T-helper 2 cell (primary cell): Measurements from ENCODE around the gene RREB1.

Experiments used
- DNase-seq, 5 experiments: peaks; one replicate each; pipeline versions ENCODE4 v3.0.0 to v3.0.0-alpha.2; 2012 to 2022

RREB1 gene

GRCh38 chr6:7229376-7230326 is 121.9 kb downstream of the RREB1 start:
- no peak for DNase-seq

GRCh38 chr6:7230327-7230691 is 122.5 kb downstream of the RREB1 start:
- DNase-seq, result no peak

DNA sequence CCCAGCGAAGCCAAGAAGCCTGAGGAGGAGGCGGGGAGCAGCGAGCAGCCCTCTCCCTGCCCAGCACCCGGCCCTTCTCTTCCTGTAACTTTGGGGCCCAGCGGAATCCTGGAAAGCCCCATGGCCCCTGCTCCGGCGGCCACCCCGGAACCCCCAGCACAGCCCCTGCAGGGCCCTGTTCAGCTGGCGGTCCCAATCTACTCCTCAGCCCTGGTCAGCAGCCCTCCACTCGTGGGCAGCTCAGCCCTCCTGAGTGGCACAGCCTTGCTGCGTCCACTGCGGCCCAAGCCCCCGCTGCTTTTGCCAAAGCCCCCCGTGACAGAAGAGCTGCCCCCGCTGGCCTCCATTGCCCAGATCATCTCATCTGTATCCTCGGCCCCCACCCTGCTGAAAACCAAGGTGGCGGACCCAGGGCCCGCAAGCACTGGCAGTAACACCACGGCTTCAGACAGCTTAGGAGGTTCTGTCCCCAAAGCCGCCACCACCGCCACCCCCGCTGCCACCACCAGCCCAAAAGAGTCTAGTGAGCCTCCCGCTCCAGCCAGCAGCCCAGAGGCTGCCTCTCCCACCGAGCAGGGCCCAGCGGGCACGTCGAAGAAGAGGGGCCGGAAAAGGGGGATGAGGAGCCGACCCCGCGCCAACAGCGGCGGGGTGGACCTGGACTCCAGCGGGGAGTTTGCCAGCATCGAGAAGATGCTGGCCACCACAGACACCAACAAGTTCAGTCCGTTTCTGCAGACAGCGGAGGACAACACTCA is 123.4 kb downstream of the RREB1 start:
- DNase-seq, result no peak

- no peak for DNase-seq
These were observed 124.6 kb downstream of the RREB1 start for GRCh38 chr6:7232351-7232750.

DNA sequence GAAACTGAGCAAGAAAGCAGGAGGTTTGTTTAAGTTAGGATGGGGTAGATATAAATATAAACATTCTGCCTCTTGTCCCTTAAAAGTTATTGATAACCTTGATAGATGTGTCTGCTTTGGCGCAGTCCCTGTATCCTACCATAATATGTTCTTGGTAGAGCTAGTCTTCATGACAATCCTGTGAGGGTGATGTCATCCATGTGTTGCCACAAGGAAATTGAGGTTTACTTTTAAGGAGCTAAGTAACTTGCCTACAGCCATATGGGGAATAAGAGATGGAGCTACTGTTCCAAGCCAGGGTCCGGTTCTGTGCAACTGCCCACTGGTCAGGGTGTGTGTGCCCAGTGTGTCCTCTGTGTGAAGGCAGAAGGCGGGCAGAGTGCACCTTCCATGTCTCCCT is 126.8 kb downstream of the RREB1 start:
- DNase-seq, result no peak

DNA sequence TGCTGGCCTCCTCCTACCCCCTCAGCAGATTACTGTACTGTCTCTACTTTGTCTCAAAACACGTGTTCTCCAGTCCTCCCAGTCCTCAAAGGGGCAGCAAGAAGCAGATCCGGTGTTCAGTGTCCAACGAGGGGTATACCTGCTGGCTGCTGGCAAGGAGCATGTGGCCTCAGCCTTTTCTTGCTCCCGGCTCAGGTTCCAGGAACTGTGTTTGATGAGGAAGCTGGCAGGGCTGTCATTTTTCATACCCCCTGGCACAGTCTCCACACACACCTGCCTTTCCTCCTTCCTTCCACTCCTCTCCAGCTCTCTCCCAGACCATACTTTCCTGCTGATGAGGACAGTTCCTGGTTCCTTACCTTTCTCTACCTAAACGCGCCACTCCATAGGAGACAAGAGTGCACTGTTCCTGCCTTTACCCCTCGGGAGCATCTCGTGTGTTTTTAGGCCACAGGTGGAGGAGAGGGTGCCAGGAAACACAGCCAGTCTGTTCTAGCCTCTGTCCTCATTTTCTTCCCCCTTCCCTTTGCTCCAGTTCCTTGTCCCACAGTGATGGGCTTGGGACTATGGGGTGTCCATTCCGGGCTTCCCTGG is 128.0 kb downstream of the RREB1 start:
- DNase-seq, result no peak

DNA sequence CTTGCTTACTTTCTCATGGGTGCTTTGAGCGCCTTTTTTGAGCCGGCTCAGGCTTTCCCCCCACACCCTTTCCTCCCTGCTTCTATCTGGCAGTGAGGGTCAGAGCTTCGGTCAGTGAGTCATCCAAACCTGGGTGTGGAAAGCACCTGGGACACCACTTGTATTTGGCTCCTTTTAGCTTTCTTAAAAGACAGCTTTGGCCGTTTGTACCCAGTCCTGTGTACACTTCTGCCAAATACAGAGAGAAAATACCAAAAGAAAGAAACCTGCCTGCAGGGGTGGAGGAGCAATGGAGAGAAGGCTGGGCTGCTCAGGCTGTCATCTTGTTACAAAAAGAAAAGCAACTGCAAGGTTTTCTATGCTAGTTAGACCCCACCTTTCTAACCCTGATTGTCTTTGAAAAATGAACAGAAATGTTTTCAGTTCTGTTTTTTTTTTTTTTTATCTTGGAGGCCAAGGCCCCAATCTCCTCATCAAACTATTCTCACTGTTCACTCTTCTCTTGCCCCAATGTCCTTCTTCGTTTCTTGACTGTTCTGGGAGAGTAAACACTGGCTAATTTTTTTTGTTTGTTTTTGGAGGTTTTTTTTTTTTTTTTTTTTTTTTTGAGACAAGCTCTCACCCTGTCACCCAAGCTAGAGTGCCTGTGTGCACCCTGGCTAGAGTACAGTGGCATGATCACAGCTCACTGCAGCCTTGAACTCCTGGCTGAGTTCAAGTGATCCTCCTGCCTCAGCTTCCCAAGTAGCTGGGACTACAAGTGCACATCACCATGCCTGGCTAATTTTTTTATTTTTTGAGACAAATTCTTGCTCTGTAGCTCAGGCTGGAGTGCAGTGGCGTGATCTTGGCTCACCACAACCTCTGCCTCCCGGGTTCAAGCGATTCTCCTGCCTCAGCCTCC is 128.8 kb downstream of the RREB1 start:
- DNase-seq, result no peak

DNA sequence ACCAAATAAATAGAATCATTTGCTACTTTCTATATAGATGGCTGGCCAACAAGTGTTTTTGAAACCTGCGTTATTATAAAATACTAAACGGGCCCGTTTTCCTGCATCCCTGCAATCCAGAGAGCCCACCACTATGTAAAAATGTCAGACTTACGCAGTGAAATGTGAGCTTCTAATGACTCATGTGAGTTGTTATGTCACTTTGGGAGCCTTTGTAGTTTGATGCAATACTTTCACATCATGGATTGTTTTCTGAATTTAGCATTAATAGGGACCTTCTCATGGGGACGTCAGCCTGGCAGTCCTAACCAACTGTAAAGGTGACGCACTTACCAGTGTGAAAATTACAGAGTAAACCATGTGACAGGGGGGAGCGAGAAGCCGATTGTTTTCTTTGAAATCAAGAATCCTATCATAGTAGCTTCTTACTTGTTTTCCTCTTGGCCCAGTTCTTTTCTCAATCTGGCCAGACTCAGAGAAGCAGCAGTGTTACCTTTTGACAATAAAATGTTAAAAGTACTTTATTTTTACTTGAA is 130.0 kb downstream of the RREB1 start:
- no peak for DNase-seq

GRCh38 chr6:7238526-7238899 is 130.8 kb downstream of the RREB1 start:
- no peak for DNase-seq

- peak in 3 of 5 experiments; percentile 26 to 71 (median 55) for DNase-seq
These were observed 131.3 kb downstream of the RREB1 start for GRCh38 chr6:7238900-7239589.

- no peak for DNase-seq
These were observed 131.8 kb downstream of the RREB1 start for GRCh38 chr6:7239590-7239948.

GRCh38 chr6:7240351-7240750 is 132.6 kb downstream of the RREB1 start:
- no peak for DNase-seq

- no peak for DNase-seq
These were observed 133.4 kb downstream of the RREB1 start for GRCh38 chr6:7241160-7241559.

DNA sequence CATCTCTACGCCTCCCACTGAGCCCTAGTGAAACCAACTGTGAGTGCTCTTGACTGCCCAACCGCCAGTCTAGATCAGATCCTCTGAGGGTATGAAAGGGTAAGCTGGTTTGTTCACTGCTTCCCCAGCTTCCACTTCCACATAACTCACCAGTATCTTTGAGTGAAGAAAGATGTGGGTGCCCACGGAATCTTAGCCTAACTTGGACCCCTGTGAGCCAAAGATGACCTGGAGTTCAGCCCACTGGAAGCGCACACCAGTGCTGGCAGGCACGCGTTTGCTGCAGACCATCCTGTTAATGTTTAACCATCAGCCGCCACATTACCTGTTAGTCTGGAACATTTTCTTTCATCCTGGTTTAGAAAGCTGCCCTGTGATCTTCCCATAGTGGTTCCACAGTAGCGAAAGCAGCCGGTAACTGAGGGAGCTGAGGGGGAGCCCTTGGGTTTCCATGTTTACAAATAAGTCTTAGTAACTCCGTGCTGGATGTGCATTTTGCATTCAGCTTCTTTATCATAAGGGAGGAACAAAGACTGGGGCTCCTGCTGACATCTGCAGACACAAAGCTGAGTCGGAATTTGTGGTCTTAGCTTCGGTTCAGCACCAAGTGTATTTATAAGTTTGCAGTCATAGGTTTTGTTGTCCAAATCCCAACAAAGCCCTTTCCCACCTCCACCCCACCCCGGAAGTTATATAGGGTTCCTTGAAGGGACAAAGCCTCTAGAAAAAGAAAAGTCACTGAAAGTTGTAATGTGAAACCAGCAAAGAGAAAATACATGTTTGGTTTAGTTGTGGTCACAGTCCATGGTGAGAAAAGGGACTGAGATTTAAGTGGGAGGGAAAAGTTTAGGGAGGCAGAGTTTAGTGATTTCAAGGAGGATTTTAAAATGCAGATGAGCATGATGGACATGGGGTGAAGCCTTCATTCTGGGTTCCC is 134.2 kb downstream of the RREB1 start:
- DNase-seq, result no peak

DNA sequence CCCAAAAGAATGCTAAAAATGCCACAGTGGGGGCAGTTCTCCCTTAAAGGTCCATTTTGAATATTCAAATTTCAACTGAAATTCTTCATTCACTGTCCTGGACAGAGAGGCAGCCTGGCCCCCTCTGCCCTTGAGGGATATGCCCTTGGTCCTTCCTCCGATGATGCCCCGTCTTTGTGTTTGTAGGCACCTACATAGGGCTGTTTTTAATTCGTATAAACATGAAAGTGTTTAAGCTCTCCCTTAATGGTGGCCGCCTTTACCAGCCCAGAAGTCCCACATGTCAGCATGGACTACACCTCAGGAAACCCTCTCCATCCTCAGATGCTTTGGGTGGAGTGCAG is 135.0 kb downstream of the RREB1 start:
- DNase-seq, result no peak

GRCh38 chr6:7243179-7243981 is 135.6 kb downstream of the RREB1 start:
- DNase-seq, result peak in 2 of 5 experiments; percentile 34 to 58

- DNase-seq, result no peak
These were observed 138.1 kb downstream of the RREB1 start for GRCh38 chr6:7245668-7246393.

GRCh38 chr6:7246401-7247178 is 138.8 kb downstream of the RREB1 start:
- no peak for DNase-seq
